ENCODE results near the gene SQSTM1. TPM values are rescaled to one million over a fixed set of nuclear protein-coding genes. Genes with fewer than 3 reads are reported as not detected.

SQSTM1 gene
- total RNA-seq, 4 donors from 2014 or later, result 94.7 to 874 (median 439) TPM

GRCh38 chr5:179815491-179816249 is 5.0 kb upstream of the SQSTM1 start:
- no peak overlapping the region for H3K27ac ChIP-seq
- no peaks in the 10 kb centered on the region for H3K27me3 ChIP-seq
- no peaks in the 10 kb centered on the region for H3K4me1 ChIP-seq
- H3K36me3 ChIP-seq, result no peaks in the 10 kb centered on the region
- H3K9me3 ChIP-seq, result no peaks in the 10 kb centered on the region
- no peak overlapping the region for H3K4me3 ChIP-seq
- intact Hi-C loops (cut with DNase I; ENCODE audit: low total_unique reads), result no loop called here
- TF ChIP-seq CTCF (IDR thresholded peaks at IDR 0.05), result no peak
- TF ChIP-seq POLR2A (IDR thresholded peaks at IDR 0.05), result no peak
- DNase-seq, result no peak

GRCh38 chr5:179816401-179816795 is 4.3 kb upstream of the SQSTM1 start:
- no peaks in the 10 kb centered on the region for H3K9me3 ChIP-seq
- DNase-seq, result peak in 1 of 2 donors; percentile 33
- H3K27me3 ChIP-seq, result no peaks in the 10 kb centered on the region
- peak overlapping the region; percentile 98 to 99 for H3K27ac ChIP-seq
- H3K4me3 ChIP-seq, result peak overlapping the region; percentile 34 to 44
- no peaks in the 10 kb centered on the region for H3K36me3 ChIP-seq
- TF ChIP-seq CTCF (IDR thresholded peaks at IDR 0.05), result no peak
- no peak for TF ChIP-seq POLR2A (IDR thresholded peaks at IDR 0.05)
- intact Hi-C loops (cut with DNase I; ENCODE audit: low total_unique reads), result no loop called here
- H3K4me1 ChIP-seq, result no peaks in the 10 kb centered on the region

GRCh38 chr5:179816796-179817469 is 3.8 kb upstream of the SQSTM1 start:
- H3K4me1 ChIP-seq, result peaks cover 0 to 1% of the 10 kb centered on the region in 2 donors
- intact Hi-C loops (cut with DNase I; ENCODE audit: low total_unique reads), result no loop called here
- DNase-seq, result peak in 1 of 2 donors; percentile 31

GRCh38 chr5:179817470-179817840 is 3.2 kb upstream of the SQSTM1 start:
- H3K36me3 ChIP-seq, result no peaks in the 10 kb centered on the region
- peak overlapping the region; percentile 98 to 99 for H3K27ac ChIP-seq
- H3K27me3 ChIP-seq, result no peaks in the 10 kb centered on the region
- H3K4me3 ChIP-seq, result peak overlapping the region; percentile 34 to 44
- H3K9me3 ChIP-seq, result no peaks in the 10 kb centered on the region
- peak in 1 of 2 donors; percentile 49 for DNase-seq
- intact Hi-C loops (cut with DNase I; ENCODE audit: low total_unique reads), result no loop called here
- no peak for TF ChIP-seq POLR2A (IDR thresholded peaks at IDR 0.05)
- TF ChIP-seq CTCF (IDR thresholded peaks at IDR 0.05), result no peak
- H3K4me1 ChIP-seq, result peaks cover 0 to 7% of the 10 kb centered on the region in 2 donors

More at GRCh38 chr5:179816796-179817469, 3.8 kb upstream of the SQSTM1 start:
- Histone ChIP-seq H3K27me3 (no peaks in the 10 kb centered on the region), H3K4me3 (peak overlapping the region; percentile 34 to 44), H3K36me3 (no peaks in the 10 kb centered on the region), H3K27ac (peak overlapping the region; percentile 98 to 99), H3K9me3 (no peaks in the 10 kb centered on the region)
- TF ChIP-seq CTCF (IDR thresholded peaks at IDR 0.05) (peak in 2 of 4 experiments; percentile 6 to 14), POLR2A (IDR thresholded peaks at IDR 0.05) (peak in 1 of 2 donors; percentile 19)
